ENCODE results near the gene MRGPRD. TPM values are rescaled to one million over a fixed set of nuclear protein-coding genes. Genes with fewer than 3 reads are reported as not detected.

The MRGPRD gene
- total and polyA plus RNA-seq, 10 of the 15 experiments (the other 5 are each of a cell fraction or from before 2014, with no cell fraction given): not detected

- Histone ChIP-seq H4K20me1 (ENCODE audit: control insufficient read depth, insufficient read depth) (no peaks in the 10 kb centered on the region), H3K9ac (ENCODE audit: control insufficient read depth, insufficient read depth, low read length) (no peak overlapping the region), H3K79me2 (ENCODE audit: control insufficient read depth, insufficient read depth, low read length) (no peaks in the 10 kb centered on the region), H3K27ac (ENCODE audit: control insufficient read depth, insufficient read depth) (no peak overlapping the region), H3K9me3 (replicated peaks; ENCODE audit: control insufficient read depth, insufficient read depth, low read length) (no peaks in the 10 kb centered on the region; the same call in 2 of the 3 replicates), H3K27me3 (replicated peaks in 1 of 2; ENCODE audit: control insufficient read depth in 2 of 2, insufficient read depth in 2 of 2, low read length in 1 of 2) (no peaks in the 10 kb centered on the region; a peak in 2 of 4 replicates), H3K4me1 (ENCODE audit: control insufficient read depth, insufficient read depth, low read length) (no peaks in the 10 kb centered on the region), H2AFZ (ENCODE audit: control insufficient read depth, low read depth, low read length) (no peak overlapping the region), H3K36me3 (ENCODE audit: control insufficient read depth in 2 of 2, insufficient read depth in 2 of 2, low read length in 1 of 2) (no peaks in the 10 kb centered on the region), H3K4me3 (no peak overlapping the region), H3K4me2 (ENCODE audit: control insufficient read depth, insufficient read depth) (no peak overlapping the region)
- intact Hi-C loops (cut with micrococcal nuclease; ENCODE audit: unreplicated experiment) (no loop called here), in situ Hi-C loops (cut with MboI) (no loop called here)
- ATAC-seq: no peak
- no TSS peak for BruUV-seq (replicated peaks)
- no peak for DNase-seq (ENCODE audit: low read depth, low spot score)
- no peak for FAIRE-seq
- SMC1A ChIA-PET (ENCODE audit: uncharacterized antibody, unreplicated experiment): interaction anchor here (1.5 kb wide), 1 partner anchor 80 kb away, joined by 4 read pairs; no protein-coding TSS in a partner anchor
- CTCF ChIA-PET: no interaction called here
- POLR2A ChIA-PET: interaction anchor here (1.2 kb wide), 1 partner anchor 76 kb away, joined by 3 read pairs; no protein-coding TSS in a partner anchor
- 33% methylated on average over 4 of the region's 4 CpGs for WGBS (ENCODE audit: insufficient coverage, insufficient replicate concordance, low lambda C conversion rate, missing lambda C conversion rate)
- RAD21 ChIA-PET (ENCODE audit: unreplicated experiment): no interaction called here
- TF ChIP-seq, protein P1, sequence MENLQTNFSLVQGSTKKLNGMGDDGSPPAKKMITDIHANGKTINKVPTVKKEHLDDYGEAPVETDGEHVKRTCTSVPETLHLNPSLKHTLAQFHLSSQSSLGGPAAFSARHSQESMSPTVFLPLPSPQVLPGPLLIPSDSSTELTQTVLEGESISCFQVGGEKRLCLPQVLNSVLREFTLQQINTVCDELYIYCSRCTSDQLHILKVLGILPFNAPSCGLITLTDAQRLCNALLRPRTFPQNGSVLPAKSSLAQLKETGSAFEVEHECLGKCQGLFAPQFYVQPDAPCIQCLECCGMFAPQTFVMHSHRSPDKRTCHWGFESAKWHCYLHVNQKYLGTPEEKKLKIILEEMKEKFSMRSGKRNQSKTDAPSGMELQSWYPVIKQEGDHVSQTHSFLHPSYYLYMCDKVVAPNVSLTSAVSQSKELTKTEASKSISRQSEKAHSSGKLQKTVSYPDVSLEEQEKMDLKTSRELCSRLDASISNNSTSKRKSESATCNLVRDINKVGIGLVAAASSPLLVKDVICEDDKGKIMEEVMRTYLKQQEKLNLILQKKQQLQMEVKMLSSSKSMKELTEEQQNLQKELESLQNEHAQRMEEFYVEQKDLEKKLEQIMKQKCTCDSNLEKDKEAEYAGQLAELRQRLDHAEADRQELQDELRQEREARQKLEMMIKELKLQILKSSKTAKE (IDR thresholded peaks at IDR 0.05; ENCODE audit: low read depth, poor library complexity, severe bottlenecking): no peak
- TF ChIP-seq POU2F2 (IDR thresholded peaks at IDR 0.05; ENCODE audit: borderline replicate concordance, low read depth, low read length): no peak
- TF ChIP-seq E2F4 (IDR thresholded peaks at IDR 0.05; ENCODE audit: low read depth, low read length): no peak
- TF ChIP-seq EP300 (IDR thresholded peaks at IDR 0.05; ENCODE audit: borderline replicate concordance in 1 of 2, control insufficient read depth in 1 of 2, low read depth in 2 of 2, low read length in 2 of 2): no peak
- no peak for TF ChIP-seq SUZ12 (IDR thresholded peaks at IDR 0.05; ENCODE audit: unreplicated experiment)
- TF ChIP-seq IRF3 (IDR thresholded peaks at IDR 0.05): no peak
- no peak for TF ChIP-seq ZBTB33 (IDR thresholded peaks at IDR 0.05)
- no peak for TF ChIP-seq KAT2A (conservative IDR thresholded peaks at IDR 0.05; ENCODE audit: control insufficient read depth, low read depth, low read length)
- no peak for TF ChIP-seq PML (IDR thresholded peaks at IDR 0.05; ENCODE audit: low read length)
- TF ChIP-seq RCOR1 (conservative IDR thresholded peaks at IDR 0.05; ENCODE audit: low read depth, low read length): no peak
- TF ChIP-seq SREBF2 (IDR thresholded peaks at IDR 0.05; ENCODE audit: low read length): no peak
- TF ChIP-seq POLR2AphosphoS2 (IDR thresholded peaks at IDR 0.05; ENCODE audit: low read depth, low read length): no peak
- TF ChIP-seq HSF1 (IDR thresholded peaks at IDR 0.05; ENCODE audit: low read depth, low read length): no peak
- TF ChIP-seq ESRRA (IDR thresholded peaks at IDR 0.05; ENCODE audit: low read length): no peak
- no peak for TF ChIP-seq GABPA (IDR thresholded peaks at IDR 0.05; ENCODE audit: low read depth)
- no peak for TF ChIP-seq NFYA (IDR thresholded peaks at IDR 0.05; ENCODE audit: borderline replicate concordance, low read depth, low read length)
- TF ChIP-seq POLR2AphosphoS5 (IDR thresholded peaks at IDR 0.05; ENCODE audit: low read length): no peak
- TF ChIP-seq HDAC6 (IDR thresholded peaks at IDR 0.05; ENCODE audit: unreplicated experiment): no peak
Observed at GRCh38 chr11:68976563-68976962, 4.2 kb downstream of the MRGPRD start.

Data from GM12878 (cell line).